Measurements from ENCODE around the gene RRM2.
"Not testable (repeated sequence)": the region's sequence is repeated elsewhere in the genome, so short reads cannot be mapped to it uniquely, and the experiment has no call there.

RRM2 gene

GRCh38 chr2:10091182-10091888 lies 31.2 kb upstream of the RRM2 start:
- DNase-seq (ENCODE audit: low read depth, low spot score): no peak

DNA sequence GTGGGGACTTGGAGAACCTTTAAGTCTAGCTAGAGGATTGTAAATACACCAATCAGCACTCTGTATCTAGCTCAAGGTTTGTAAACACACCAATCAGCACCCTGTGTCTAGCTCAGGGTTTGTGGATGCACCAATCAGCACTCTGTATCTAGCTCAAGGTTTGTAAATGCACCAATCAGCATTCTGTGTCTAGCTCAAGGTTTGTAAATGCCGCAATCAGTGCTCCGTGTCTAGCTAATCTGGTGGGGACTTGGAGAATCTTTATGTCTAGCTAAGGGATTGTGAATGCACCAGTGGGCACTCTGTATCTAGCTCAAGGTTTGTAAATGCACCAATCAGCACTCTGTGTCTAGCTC lies 30.7 kb upstream of the RRM2 start:
- not testable (repeated sequence) for DNase-seq (ENCODE audit: low read depth, low spot score)

DNA sequence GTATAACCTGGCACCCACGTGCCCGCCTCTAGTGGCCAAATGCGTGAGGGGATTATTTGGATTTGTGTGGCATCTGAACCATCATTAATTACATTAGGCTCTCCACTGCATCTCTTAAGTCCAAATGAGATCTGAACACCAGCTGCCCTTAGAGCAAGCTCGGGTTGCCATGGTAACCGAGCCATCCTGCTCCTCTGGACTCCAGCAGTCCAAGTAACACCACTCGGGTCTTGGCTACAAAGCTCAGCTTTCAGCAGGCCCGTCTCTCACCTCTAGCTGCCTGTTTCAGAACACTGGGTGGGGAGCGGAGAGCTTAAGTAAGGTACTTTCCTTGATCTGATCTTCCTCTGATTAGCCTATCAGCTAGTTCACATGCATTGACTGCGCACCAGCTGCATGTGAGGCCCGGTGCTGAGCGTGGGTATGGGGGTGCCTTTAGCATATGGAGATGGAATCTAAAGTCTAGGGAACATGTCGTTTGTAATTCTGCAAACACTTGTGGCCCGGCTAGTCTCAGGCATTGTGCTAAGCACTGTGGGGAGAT lies 28.2 kb upstream of the RRM2 start:
- no peak for DNase-seq (ENCODE audit: low read depth, low spot score)

DNA sequence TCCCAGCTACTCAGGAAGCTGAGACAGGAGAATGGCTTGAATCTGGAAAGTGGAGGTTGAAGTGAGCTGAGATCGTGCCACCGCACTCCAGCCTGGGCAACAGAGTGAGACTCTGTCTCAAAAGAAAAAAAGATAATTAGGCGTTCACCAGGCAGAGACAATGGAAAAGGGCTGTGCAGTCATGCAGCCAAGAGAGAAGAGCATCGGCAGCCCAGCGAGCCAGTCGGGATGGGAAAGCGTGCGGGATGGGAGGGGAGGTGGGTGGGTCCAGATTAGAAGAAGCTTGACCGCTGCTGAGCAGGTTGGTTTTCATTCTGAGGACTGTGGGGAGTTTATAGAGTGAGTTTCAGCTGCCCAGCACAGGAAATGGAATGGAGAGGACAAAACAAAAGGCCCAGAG lies 27.4 kb upstream of the RRM2 start:
- DNase-seq (ENCODE audit: low read depth, low spot score): no peak

- DNase-seq (ENCODE audit: low read depth, low spot score): no peak
Measured at GRCh38 chr2:10096641-10097040, 25.9 kb upstream of the RRM2 start.

DNA sequence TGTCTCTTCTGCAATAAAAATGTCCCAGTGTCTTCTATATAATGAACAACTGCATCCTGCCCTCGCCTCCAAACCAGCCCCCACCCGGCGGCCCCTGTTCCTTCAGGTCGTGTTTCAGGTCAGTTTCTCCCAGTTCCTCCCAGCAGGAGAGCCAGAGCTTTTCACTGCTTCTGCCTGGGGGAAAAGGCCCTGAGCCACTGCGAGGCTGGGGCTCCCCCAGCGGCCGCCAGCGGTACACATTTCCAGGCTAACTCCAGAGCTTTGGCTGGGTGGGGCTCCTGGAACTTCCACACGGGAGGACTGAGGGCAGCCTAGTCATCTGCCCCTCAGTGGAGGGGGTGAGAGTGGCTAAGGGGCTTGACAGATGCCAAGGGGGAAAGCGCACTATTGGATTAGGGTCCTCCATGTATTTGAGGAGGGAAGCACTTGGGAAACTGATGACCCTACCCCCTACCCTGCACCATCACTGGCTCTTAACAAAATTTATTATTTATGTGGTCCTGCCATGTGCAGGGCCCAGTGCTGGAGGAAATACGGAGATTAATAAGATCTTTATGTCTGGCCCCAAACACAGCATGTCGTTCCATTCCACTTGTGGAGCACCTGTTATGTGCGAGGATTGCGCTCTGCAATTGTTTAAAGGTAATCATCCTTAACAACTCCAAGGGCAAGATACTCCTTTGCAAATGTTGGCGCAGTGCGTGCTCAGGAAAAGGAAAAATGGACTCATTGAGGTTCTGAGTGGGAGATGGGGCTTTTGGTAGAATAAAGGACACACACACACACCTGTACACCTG lies 25.0 kb upstream of the RRM2 start:
- peak; percentile 45 for DNase-seq (ENCODE audit: low read depth, low spot score)

DNA sequence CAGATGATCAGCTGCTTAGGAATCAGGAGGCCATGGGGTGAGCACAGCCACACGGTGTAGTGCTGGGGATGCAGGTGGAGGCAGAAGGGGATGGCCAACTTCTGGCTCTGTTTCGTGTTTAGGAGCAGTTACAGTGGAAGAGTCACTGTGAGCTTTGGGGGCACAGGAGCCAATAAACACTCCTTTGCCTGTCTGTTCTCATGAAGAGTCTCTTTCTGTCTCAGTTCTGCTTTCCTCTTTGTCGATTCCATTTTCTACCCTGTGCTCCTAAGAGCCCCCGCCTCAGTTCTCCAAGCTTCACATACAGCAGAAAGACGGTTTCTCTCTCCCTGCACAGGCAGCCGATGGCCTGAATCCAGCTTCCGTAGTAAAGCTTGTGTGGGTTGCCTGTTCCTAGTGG lies 21.0 kb upstream of the RRM2 start:
- no peak for DNase-seq (ENCODE audit: low read depth, low spot score)

DNA sequence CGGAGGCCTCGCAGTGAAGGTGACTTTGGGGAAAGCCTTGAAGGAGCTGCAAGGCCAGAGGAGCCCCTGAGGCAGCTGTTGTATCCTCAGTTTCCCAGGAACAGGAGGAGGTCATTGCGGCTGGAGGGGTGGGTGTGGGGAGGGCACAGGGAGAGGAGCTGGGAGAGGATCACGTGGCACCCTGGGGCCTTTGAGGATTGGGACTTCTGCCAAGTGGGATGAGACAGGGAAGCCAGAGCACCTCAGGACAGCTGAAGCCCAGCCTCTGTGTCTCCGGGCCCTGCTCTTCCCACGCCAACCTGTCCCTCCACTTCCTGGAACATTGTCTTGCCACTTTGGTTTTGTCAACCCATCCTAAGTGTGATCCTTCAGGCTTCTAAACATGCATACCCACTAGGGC lies 19.4 kb upstream of the RRM2 start:
- DNase-seq (ENCODE audit: low read depth, low spot score): no peak

DNA sequence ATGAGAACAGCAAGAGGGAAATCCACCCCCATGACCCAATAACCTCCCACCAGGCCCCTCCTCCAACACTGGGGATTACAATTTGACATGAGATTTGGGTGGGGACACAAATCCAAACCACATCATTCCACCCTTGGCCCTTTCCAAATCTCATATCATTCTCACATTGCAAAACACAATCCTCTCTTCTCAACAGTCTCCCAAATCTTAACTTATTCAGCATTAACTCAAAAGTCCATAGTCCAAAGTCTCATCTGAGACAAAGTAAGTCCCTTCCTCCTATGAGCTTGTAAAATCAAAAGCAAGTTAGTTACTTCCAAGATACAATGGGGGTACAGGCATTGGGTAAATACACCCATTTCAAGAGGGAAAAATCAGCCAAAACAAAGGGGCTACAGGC lies 17.6 kb upstream of the RRM2 start:
- DNase-seq (ENCODE audit: low read depth, low spot score): not testable (repeated sequence)

- no peak for DNase-seq (ENCODE audit: low read depth, low spot score)
Measured at GRCh38 chr2:10109311-10109710, 13.2 kb upstream of the RRM2 start.

DNA sequence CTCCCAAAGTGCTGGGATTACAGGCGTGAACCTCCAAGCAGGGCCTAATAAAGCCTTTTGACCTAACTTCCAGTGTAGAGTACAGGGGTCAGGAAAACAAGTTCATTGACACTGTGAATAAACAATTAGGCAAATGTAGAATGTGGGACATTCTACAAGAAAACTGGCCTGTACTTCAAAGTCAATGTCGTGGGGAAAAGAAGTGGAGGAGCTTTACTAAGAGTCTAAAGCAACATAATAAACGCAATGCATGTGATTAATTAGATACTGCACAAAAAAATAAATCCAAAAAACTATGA lies 3.6 kb upstream of the RRM2 start:
- no peak for DNase-seq (ENCODE audit: low read depth, low spot score)

DNA sequence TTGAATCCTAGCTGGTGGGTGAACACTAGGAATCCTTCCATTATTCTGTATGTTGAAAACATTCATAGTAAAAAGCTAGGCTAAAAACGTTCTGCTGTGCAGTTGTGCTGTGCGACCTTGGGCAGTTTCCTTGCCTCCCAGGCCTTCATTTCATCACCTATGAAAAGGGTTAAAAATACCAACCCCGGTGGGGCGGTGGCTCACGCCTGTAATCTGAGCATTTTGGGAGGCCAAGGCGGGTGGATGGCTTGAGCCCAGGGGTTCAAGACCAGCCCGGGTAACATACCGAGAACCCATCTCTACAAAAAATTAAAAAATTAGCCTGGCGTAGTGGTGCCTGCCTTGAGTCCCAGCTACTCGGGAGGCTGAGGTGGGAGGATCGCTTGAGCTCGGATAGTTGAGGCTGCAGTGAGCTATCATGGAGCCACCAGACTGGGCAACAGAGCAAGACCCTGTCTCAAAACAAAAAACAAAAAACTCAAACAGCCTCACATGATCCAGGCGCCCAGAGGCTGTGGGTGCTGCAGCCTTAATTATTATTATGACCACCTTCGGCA lies 2.9 kb upstream of the RRM2 start:
- no peak for DNase-seq (ENCODE audit: low read depth, low spot score)

GRCh38 chr2:10120158-10120876 lies 2.2 kb upstream of the RRM2 start:
- DNase-seq (ENCODE audit: low read depth, low spot score): peak; percentile 91

GRCh38 chr2:10120877-10121574 lies 1.5 kb upstream of the RRM2 start:
- no peak for DNase-seq (ENCODE audit: low read depth, low spot score)

GRCh38 chr2:10123281-10123680 lies 742 bp downstream of the RRM2 start:
- no peak for DNase-seq (ENCODE audit: low read depth, low spot score)

DNA sequence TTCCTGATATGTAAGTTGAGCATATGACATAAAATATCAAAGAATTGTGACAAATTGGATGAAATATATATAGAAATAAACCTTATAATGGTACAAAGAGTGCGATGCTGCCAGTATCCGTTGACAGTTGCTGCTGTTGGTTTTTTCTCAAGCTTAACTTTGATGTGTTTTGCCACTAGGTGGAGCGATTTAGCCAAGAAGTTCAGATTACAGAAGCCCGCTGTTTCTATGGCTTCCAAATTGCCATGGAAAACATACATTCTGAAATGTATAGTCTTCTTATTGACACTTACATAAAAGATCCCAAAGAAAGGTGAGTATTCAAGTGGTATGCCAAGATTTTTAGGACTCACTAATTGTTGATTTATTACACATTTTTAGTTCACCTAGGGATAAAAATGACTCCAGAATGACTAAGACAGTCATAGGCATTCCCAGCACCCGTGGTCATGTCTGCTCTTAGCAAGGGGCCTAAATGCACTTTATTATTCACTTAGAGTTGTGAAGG lies 2.1 kb downstream of the RRM2 start:
- DNase-seq (ENCODE audit: low read depth, low spot score): no peak

DNA sequence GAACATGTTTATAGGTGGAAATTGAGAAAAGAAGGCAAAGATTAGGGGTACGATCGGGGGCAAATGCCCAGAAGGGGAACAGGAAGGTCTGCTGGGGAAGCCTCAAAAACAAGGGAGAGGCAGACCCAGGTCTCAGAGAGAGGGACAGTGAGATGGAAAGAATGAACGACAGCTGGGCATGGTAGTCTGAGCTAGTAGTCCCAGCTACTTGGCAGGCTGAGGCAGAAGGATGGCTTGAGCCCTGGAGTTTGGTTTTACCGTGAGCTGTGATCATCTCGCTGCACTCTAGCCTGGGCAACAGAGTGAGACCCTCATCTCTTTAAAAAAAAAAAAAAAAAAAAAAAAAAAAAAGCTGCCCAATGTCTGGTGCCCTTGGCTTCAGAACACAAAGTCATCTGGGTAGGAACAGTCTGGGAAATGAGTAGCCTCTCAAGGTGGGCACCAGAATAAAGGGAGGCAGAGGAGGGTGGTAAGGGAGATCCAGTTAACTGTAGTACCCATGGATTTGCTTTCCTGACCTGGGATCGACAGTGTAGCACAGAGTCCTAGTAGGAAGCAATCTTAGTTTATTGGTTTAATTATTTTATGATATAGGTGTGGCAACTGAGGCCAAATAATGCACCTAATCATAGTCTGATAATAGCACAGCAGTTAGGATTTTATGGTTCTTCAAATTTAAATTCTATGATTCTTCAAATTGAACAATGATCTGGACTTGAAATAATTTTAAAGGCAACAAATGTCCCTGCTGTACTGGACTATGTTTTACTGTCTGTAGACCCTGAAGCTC lies 3.5 kb downstream of the RRM2 start:
- no peak for DNase-seq (ENCODE audit: low read depth, low spot score)

GRCh38 chr2:10126632-10127026 lies 4.1 kb downstream of the RRM2 start:
- DNase-seq (ENCODE audit: low read depth, low spot score): no peak

DNA sequence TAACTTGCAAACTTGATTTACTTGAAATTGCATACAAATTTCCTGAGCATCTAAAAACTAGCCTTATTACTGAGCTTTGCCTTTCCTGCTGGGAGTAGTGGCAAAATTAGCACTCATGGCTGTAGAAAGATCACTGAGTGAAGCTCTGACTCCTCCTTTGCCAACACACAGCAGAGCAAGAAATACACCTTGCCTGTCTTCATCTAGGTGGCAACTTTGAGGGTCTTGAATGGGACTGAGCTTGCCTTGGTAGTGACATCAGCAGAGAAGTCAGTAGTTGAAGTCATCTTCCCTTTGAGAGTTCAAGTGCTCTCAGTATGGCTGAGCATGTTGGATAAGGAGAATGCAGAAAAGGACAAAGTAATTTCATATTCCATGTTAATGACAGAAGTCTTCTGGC lies 5.9 kb downstream of the RRM2 start:
- no peak for DNase-seq (ENCODE audit: low read depth, low spot score)

- no peak for DNase-seq (ENCODE audit: low read depth, low spot score)
Measured at GRCh38 chr2:10129490-10129889, 7.0 kb downstream of the RRM2 start.

Data from iPS DF 19.7 (cell line).